Mammary epithelial cell (primary cell): ENCODE results near the gene SLFN5.
"Not testable (repeated sequence)": the region's sequence is repeated elsewhere in the genome, so short reads cannot be mapped to it uniquely, and the experiment has no call there.

Experiments used
- CTCF ChIP-seq, 2 donors: IDR thresholded peaks in 1 of 2; conservative IDR thresholded peaks in 1 of 2; 2 replicates each; pipeline ENCODE4 v1.5.1; 2011 to 2012; ENCODE audit warnings: inconsistent platforms in 2 of 2, low read length in 2 of 2, mild to moderate bottlenecking in 2 of 2, control low read depth in 1 of 2, low read depth in 1 of 2; ENCODE audit not compliant: insufficient read depth in 1 of 2; ENCODE audit errors: extremely low read depth in 1 of 2
- EZH2 ChIP-seq: IDR thresholded peaks from 2 replicates; pipeline ENCODE4 v1.6.1; 2012; ENCODE audit warnings: low read length, inconsistent platforms, borderline replicate concordance

- TF ChIP-seq CTCF (conservative IDR thresholded peaks at IDR 0.05 in 1 of 2, IDR thresholded peaks at IDR 0.05 in 1 of 2; ENCODE audit: extremely low read depth in 1 of 2, insufficient read depth in 1 of 2, low read depth in 1 of 2, low read length in 2 of 2); EZH2: not testable (repeated sequence)
Observed at GRCh38 chr17:35195062-35195461, 47.8 kb upstream of the SLFN5 start.
